Measurements from ENCODE around the gene DMBX1.

GRCh38 chr1:46495778-46496177 is 6.1 kb downstream of the DMBX1 start:
- TF ChIP-seq EZH2phosphoT487 (IDR thresholded peaks at IDR 0.05; ENCODE audit: borderline replicate concordance, low read depth, low read length) (no peak), CTCF (conservative IDR thresholded peaks at IDR 0.05; ENCODE audit: low read length) (no peak)

Measured in OCI-LY7 (cell line).